ENCODE measurements around the gene TBC1D3C.
"Not testable (repeated sequence)": the region's sequence is repeated elsewhere in the genome, so short reads cannot be mapped to it uniquely, and the experiment has no call there.

The TBC1D3C gene

DNA sequence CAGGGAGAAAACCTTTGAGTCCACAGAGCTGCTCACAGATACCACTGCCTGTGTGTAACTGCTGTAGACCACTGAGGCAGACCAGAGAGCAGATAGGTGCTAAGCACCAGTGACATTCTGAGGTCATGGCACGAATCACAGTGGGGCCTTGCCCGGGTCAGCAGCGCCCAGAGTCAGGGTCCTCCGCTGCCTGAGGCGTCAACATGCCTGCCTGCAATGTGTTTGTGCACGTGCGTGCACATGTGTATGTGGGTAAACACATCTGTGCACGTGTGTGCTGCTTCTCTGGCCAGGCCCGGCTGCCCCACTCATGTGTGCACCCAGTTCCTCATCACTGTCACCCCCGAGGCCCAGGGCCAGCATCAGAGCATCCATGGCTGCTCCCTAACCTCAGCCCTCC is at the start of gene TBC1D3C:
Gene TBC1D3C (minus strand): TSS at position 101 of the 400 bp plus-strand sequence. CDS start 1,568 bp downstream, outside the sequence.
- H3K4me3 ChIP-seq (ENCODE audit: low read depth, low read length), result not testable (repeated sequence)

DNA sequence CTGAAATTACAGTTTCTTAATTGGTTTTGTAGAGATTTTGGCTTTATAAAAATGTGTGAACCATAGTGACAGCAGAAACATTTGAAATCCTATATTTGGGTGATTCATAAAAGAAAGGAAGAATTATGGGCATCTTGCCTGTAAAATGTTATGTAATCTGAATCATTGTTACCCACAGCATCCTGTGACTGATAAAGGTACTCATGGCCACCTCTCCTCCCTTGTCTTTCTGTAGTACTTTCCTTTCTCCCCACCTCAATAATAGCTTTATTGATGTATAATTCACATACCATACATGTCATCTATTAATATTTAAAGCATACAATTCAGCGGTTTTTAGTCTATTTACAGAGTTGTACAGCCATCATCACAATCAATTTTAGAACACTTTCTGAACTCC is 30.8 kb upstream of the TBC1D3C start:
- H3K4me3 ChIP-seq (ENCODE audit: low read depth, low read length), result not testable (repeated sequence)

DNA sequence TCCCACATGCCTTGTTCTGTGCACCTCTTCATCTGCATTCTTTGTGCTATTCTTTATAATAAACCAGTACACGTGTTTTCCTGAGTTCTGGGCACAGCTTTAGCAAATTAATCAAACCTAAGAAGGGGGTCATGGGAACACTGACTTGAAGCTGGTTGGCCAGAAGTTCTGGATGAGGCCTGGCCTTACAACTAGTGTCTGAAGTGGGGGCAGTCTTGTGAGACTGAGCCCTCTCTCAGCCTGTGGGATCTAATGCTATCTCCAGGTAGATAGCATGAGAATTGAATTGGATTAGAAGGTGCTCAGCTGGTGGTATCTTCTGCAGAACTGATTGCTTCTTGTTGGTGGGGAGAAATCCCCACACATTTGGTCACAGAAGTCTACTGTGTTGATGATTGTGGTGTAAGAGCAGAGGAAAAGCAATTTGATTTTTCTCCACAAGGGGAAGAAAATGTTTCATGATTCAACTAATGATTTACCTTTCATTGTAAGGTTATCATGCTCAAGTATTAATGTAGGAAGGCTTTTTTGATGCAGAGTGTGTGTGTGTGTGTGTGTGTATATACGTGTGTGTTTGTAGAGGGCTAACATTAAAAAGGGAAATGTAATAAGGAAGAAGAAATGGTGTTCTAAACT is 25.7 kb upstream of the TBC1D3C start:
- not testable (repeated sequence) for H3K4me3 ChIP-seq (ENCODE audit: low read depth, low read length)

DNA sequence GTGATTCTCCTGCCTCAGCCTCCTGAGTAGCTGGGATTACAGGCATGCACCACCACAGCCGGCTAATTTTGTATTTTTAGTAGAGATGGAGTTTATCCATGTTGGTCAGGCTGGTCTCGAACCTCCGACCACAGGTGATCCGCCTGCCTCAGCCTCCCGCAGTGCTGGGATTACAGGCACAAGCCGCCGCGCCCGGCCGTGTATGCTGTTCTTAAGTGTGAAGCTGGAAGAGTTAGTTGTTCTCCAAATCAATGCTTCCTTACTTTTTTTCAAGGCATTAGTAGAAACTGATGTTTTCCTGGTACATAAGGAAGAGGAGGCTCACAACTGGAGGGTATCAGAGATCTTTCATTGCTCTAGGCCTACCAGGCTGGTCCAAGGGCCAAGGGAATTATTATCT is 19.7 kb upstream of the TBC1D3C start:
- H3K4me3 ChIP-seq (ENCODE audit: low read depth, low read length), result not testable (repeated sequence)

DNA sequence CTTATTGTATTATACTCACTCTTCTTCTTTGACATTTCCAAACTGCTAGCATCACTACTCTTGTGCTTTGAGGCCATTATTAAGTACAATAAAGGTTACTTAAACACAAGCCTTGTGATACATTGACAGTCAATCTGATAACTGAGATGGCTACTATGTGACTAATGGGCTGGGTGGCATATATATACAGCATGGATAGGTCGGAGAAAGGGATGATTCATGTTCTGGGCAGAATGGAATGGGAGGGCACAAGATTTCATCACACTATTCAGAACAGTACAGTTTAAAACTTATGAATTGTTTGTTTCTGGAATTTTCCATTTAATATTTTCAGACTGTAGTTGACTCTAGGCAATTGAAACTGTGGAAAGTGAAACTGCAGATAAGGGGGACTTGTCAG is 18.9 kb upstream of the TBC1D3C start:
- not testable (repeated sequence) for H3K4me3 ChIP-seq (ENCODE audit: low read depth, low read length)
